Keratinocyte (primary cell): ENCODE data around the gene MED12L.

Experiments
- EZH2 ChIP-seq: IDR thresholded peaks from one replicate; pipeline ENCODE4 v1.6.1; 2012; ENCODE audit warnings: inconsistent platforms, mild to moderate bottlenecking, low read length, moderate library complexity
- TF ChIP-seq, protein P1 (sequence below), 3 experiments: IDR thresholded peaks in 1 of 3; conservative IDR thresholded peaks in 1 of 3; optimal IDR thresholded peaks in 1 of 3; 2 replicates in 2 of 3; 3 replicates in 1 of 3; pipeline versions ENCODE3 to v1.5.1; 2011; ENCODE audit warnings: low read length in 3 of 3, mild to moderate bottlenecking in 3 of 3, moderate library complexity in 2 of 3, control low read depth in 1 of 3, inconsistent platforms in 1 of 3; ENCODE audit not compliant: insufficient read depth in 2 of 3; ENCODE audit errors: extremely low read depth in 1 of 3

DNA sequence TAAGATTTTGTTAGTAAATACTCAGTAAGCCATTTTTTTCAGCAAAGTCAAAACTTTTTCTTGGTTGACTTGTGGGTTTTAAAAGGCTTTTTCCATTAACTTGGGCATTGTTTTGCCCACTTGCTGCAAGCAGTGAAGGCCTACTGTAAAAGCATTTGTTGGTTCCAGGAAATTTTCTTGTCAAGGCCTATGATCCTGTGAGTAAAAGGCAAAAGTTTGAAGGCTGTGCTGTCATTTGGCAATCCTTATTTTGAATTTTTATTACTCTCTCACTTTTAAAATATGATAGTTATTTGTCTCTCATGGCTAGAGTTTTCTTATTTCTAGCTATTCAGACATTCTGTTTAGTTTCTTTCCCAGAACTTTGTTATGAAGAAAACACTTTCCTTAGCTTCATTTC, 286.1 kb downstream of the MED12L start:
- TF ChIP-seq, protein P1, sequence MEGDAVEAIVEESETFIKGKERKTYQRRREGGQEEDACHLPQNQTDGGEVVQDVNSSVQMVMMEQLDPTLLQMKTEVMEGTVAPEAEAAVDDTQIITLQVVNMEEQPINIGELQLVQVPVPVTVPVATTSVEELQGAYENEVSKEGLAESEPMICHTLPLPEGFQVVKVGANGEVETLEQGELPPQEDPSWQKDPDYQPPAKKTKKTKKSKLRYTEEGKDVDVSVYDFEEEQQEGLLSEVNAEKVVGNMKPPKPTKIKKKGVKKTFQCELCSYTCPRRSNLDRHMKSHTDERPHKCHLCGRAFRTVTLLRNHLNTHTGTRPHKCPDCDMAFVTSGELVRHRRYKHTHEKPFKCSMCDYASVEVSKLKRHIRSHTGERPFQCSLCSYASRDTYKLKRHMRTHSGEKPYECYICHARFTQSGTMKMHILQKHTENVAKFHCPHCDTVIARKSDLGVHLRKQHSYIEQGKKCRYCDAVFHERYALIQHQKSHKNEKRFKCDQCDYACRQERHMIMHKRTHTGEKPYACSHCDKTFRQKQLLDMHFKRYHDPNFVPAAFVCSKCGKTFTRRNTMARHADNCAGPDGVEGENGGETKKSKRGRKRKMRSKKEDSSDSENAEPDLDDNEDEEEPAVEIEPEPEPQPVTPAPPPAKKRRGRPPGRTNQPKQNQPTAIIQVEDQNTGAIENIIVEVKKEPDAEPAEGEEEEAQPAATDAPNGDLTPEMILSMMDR (optimal IDR thresholded peaks at IDR 0.05 in 1 of 3, IDR thresholded peaks at IDR 0.05 in 1 of 3, conservative IDR thresholded peaks at IDR 0.05 in 1 of 3; ENCODE audit: extremely low read depth in 1 of 3, insufficient read depth in 2 of 3, low read length in 3 of 3), result no peak
- no peak for TF ChIP-seq EZH2
